ENCODE measurements around the gene DPF3. TPM values are rescaled to one million over a fixed set of nuclear protein-coding genes. Genes with fewer than 3 reads are reported as not detected.

Gene DPF3
- total RNA-seq, 1 donor from 2014 or later = 12.4 TPM

DNA sequence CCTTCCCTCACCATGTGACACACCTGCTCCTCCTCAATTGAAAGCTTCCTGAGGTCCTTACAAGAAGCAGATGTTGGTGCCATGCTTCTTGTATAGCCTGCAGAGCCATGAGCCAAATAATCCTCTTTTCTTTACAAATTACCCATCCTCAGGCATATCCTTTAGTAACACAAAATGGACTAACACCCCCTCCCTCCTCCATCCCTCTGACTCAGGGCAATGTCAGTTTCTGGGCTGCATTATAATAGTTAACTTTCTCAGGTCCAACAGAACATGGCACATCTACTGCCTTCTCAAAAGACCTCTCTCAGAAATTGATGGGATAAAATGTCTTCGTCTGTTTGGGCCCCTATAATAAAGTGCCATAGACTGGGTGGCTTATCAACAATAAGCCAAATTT lies 287.0 kb downstream of the DPF3 start:
- intact Hi-C loops (cut with micrococcal nuclease) = no loop called here

DNA sequence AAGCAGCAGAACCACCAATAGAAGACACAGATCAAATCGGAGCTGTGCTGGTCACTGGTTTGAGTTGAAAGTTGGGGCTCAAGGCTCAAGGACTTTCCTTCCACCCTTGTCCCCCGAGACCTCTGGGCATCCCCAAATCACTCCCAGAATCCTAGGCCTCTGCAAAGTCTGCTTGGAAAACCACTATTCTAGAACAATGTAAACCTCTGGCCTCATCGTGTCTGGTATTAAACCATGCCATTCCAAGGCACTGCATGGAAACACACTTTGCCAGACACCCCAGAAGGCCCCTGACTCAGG lies 288.0 kb downstream of the DPF3 start:
- intact Hi-C loops (cut with micrococcal nuclease) = no loop called here

DNA sequence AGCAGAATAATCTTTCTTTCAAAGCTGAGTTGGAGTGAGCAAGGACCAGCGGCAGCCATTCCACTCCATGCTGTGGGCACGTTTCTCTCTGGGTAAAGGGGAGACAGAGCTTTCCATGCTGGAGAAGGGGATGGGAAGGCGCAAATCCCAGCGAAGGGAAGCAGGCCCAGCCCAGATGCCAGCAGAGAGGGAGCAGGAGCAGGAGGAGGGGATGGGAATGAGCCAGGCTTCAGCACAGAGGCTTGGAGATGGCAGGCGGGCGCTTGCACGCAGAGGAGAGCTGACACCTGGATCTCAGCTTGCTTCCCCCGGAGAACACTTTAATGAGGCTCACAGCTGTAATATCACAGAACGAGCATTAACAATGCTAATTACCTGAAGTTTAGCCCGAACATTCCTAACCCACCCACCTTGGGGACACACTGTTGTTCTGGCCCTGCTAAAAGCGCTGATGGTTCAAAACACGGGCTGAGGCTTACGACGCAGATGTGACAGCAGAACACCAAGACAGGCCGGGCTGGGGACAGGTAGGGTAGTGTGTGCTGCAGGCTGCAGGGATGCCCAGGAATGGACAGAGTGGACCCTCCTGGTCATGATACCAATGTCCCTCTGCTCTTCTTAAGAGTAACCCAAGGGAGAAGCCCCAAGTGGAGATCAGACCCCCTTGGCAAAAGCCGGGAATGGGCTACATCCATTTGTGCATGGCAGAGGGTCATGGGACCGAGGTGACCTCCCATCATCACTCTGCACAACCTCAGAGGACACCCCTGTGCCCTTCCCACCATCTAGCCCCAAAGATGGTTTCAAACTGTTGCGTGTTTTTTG lies 288.6 kb downstream of the DPF3 start:
- intact Hi-C loops (cut with micrococcal nuclease) = no loop called here

DNA sequence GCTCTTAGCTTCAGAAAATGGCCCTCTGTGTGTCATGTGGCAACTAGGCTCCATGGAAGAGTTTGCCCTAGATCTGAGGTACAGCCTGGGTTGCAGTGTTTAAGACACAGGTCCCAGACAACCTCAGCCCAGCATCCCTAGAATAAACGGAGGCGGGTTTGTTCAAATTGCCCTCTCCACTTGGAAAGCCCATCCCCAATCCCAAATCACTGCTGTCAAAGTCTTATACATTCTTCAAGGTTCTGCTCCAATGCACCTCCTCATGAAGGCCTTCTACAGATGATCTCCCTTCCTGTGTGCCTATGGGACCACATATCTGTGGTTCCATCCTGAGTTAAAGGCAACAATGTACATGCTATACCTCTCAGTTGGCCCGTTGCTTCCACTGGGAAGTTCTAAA lies 289.8 kb downstream of the DPF3 start:
- intact Hi-C loops (cut with micrococcal nuclease) = no loop called here

DNA sequence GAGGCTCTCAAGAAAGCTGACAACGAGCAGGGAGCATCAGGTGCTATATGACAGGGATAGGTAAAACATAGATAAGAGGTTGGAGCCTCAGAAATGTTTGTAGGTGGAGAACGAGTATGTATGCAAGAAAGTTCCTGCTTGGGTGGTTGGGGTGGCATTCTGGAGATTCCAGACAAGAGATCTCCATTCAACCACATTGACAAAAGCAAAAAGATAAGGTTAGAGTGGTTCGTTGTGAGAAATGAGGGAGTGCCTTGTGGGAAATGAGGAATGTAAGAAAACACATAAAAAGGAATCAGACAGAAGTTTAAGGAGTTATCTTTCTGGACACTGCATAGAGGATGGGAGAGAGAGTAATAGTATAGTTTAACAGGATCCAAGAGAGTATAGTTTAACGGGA lies 290.3 kb downstream of the DPF3 start:
- intact Hi-C loops (cut with micrococcal nuclease) = no loop called here

DNA sequence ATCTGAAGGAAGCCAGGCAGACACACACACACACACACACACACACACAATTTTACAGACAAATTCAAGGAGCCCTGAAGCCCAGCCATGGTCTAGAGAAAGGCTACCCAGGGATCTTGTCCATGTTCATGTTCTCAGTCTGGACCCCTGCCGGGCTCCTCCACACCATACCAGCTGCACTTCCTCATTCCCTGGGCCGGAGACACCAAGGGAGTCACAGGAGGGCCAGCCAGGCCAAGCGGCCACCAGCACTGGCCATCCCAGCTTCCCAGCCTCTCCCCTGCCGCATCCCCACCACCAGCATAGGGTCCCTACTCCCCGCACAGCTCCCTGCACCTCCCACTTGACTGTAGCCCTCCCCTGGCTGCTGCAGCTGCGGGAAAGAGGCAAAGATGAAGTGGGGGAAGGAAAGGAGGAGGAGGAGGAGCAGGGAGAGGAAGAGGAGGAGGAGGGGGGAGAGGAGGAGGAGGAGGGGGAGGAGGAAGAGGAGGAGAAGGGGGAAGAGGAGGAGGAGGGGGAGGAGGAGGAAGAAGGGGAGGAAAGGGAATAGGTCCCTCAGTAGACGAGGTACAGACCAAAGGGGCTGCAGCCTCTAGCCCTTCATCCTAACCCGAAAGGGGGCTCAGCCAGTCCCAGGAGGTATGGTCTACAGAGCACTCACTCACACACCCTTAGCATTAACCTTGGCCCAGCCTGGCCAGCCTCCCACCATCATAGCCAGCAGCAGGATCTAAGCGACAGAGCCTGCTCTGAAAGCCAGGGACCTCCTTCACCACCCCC lies 293.2 kb downstream of the DPF3 start:
- intact Hi-C loops (cut with micrococcal nuclease) = no loop called here

DNA sequence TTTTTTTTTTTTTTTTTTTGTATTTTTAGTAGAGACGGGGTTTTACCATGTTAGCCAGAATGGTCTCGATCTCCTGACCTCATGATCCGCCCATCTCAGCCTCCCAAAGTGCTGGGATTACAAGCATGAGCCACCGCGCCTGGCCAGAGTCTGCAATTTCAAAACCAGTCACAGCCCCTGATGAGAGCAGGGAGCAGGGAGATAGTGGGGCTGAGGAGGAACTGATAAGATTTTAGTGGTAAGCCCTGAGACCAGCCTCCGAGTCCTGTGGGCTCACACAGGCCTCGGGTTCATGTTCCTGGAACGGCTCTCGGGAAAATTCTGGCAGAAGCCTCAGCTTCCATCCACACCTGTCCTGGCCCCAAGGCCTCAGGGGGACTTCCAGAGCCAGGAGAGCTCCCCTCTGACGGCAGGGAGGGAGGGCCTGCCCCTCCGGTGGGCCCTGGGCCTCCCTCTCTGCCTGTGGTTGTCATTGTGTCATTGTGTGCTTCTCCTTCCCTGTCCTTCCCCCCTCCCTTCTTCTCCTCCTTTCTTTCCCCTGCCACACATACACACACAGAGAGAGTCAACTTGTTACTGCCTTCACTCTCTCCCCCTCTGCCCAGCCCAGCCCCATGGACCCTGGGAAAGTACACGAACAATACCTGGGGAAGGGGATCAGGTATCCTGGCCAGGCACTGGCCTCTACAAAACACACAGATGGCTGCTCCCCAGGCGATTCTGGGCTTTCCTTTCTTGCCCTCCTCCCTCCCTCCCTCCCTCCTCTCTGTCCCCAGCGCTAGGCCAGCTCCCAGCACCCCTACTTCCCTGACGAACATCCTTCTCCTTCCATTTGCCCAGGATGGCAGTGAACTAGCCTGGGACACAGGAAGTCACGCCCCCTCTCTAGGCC lies 294.1 kb downstream of the DPF3 start:
- intact Hi-C loops (cut with micrococcal nuclease) = no loop called here

DNA sequence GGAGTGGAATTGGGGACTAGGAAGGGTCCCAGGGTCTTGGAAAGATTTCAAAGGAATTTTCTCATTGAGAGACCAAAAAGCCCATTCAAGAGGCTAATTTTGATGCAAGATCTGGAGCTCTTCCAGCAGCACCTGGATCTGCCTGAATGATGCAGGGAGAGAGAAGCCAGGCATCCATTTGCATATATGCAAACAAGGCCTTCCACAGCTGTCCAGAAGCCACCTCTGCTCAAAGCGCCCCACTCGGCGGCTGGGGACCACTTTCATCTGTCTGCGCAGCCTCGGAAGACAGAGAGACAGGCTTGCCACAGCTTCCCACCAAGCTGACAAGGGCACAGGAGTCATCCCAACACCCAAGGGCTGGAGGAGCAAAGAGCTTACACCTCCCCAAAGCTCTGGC lies 295.6 kb downstream of the DPF3 start:
- intact Hi-C loops (cut with micrococcal nuclease) = no loop called here

DNA sequence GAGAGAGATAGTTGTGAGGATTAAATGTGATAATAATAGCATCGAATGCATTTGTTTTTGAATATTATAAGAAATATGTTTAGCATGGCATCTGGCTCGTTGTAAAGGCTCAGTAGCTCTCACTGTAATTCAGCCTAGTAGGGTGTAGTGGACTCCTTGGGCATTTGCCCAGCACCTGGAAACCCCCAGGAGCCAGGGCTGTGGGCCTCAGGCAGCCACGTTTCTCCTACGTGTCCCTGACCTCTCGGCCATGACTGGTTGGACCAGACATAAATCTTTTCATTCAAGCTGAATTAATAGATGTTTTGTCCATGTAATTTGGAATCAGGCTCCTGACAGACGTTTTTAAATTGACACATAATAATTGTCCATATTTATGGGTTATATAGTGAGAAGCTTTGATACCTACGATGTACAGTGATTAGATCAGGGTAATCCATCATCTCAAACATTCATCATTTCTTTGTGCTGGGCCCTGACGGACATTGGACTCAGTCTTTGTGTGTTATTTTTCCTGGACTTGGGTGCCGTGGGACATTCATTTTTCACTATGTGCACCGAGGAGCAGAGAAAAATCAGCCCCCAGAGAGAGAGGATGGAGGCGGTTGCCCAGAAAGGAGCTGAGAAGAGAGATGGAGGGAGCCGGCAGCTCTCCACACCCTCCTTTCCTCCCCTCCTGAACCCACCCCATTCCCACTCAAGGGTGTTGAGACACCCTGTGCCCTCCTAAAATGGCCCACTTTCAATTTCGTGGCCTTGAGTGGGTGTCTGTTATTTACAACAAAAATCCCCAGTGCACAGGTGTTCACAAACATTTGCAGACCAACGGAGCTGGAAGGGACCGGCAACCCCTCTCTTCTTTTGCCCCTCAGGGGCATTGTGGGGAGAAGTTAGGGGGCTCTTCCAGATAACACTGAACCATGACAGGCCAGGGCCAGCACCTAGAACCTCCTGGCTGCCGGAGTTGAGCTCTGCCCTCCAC lies 296.4 kb downstream of the DPF3 start:
- intact Hi-C loops (cut with micrococcal nuclease) = no loop called here

DNA sequence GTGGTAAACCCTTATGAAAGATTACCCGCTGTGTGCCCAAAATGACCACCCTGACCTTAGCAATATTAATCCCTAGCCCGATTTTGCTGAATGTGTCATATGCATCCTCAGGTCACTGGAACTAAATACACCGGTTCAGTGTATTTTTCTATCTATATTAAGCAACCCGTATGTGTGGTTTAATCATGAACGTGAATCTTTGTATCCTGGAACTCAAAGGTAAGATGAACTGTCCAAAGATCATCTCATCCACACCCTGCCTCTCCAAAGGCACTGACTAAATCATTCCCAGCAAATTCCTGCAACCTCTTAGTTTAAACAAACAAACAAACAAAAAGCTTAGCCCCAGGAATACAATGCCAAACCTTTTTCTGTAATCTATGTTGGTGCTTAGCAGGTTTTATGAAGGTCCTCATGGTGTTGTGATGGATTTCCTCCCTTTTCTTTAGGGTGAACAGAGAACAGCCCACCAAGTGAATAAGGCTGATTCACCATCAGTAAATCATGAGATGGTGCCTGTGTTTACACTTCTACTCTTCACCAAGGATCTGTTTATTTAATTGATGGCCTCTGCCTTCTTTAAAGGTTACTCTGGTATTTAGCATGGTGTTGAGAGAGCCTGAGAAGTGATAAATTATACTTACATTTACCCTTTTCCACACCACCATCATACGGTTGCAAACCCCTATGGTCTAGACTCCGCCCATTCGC lies 298.6 kb downstream of the DPF3 start:
- intact Hi-C loops (cut with micrococcal nuclease) = loop anchor here (2.0 kb wide), 2 partner anchors 119 to 205 kb away; no protein-coding TSS in a partner anchor

DNA sequence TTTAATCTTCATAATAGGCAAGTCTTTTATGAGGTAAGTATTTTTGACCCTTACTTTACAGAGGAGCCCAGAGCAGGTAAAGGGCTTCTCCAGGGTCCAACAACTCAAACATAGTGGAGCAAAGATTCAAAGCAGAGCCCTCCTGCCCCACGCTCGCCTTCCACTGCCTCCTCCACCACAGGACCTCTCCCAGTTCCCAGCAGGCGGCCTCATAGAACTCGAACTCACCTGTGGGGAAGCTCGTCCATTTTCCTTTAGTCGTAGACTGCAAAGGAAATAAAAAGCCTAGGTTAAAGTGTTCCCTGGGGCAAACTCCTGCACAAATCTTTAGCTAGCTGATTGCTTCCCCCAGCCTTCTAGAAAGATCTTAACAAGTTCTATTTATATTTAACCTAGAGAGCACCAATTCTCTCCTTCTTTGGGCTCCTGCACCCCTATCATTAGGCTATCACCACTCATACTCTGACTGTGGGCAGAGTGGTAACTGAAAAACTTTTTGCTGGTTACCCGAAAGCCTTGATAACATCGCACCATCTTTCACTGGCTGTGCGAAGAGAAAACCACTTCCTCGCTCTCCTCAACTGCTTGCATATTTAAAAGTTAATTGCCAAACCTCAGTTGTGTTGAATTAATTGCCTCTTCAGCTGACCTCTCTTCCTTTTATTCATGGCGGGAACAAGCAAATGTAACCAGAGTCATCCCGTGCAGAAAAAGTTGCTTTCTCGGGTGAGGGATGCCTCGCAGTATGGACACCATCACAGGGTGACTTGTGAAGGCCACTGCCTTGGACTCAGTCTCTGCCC lies 299.6 kb downstream of the DPF3 start:
- intact Hi-C loops (cut with micrococcal nuclease) = loop anchor here (1.0 to 2.0 kb wide), 6 partner anchors 59 to 300 kb away; partner anchors contain the start of gene DPF3

DNA sequence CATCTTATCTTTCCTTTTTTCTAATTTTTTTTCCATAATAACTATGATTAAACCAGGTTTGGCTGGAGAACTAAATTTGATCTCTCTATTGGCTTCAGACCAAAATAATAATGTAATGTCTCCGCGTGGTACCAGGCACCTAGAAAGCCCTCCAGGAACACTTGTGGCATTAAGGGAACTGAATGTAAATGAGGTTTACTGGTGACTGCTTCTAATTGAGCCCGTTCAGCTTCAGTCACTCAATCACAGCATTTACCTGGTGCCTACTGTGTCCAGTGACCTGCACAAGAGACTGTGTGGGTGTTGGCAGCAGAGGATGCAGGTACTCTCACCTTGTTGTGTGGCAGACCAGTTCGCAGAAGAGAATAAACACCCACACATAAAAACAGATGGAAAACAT lies 302.5 kb downstream of the DPF3 start:
- intact Hi-C loops (cut with micrococcal nuclease) = loop anchor here (2.0 kb wide), 1 partner anchor 313 kb away; no protein-coding TSS in a partner anchor

DNA sequence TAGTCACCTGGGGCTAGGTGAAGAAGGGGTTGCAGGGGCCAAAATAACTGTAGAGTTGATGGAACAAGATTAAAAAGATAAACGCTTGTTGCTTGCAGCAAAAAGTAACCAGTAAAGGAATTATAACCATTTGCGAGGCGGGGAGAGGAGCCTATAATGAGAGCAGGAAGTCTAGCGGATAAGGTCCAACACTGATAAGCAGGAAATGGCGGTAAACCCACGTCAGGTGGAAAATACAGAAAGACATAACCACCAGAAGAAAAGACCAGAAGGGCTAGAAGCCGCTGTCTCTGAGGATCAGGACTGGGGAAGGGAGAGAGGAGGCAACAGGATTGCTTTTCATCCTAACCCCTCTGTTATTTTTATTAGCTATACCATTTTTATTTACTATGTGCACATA lies 303.3 kb downstream of the DPF3 start:
- intact Hi-C loops (cut with micrococcal nuclease) = loop anchor here (1.0 to 2.0 kb wide), 2 partner anchors 71 to 314 kb away; no protein-coding TSS in a partner anchor

DNA sequence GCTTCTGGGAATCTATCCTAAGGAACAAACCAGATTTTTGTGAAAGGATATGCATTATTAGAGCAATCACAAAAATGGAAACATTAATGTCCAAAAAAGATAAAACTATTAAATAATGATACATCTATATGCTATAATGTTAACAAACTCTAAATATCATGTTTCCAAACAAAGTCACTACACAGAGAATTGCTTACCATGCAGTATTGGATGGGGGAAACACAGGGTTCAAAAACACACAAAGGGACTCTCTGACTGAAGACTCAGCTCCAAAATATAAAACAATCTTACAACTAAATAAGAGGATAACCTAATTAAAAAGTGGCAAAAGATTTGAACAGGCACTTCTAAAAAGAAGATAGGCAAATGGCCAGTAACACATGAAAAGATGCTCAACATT lies 304.2 kb downstream of the DPF3 start:
- intact Hi-C loops (cut with micrococcal nuclease) = loop anchor here (1.0 to 2.0 kb wide), 2 partner anchors 70 to 315 kb away; no protein-coding TSS in a partner anchor

DNA sequence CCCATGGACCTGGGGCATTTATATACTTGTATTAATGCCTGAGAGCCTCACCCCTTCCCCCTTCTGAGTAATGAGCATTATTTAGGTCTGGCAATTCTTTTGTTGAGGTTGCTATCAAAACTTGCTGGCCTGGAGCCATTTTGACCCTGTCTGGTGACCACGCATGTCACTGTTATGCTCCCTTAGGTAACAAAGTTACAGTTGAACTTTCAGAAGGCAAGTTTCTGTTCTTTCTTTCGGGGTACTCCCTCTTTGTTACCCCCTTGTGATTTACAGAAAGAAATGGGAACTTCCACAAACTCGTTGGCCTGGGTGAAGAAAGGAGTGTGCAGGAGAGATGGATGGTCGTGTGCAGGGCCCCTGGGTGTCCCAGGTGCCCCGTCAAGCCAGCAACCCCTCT lies 305.4 kb downstream of the DPF3 start:
- intact Hi-C loops (cut with micrococcal nuclease) = no loop called here

DNA sequence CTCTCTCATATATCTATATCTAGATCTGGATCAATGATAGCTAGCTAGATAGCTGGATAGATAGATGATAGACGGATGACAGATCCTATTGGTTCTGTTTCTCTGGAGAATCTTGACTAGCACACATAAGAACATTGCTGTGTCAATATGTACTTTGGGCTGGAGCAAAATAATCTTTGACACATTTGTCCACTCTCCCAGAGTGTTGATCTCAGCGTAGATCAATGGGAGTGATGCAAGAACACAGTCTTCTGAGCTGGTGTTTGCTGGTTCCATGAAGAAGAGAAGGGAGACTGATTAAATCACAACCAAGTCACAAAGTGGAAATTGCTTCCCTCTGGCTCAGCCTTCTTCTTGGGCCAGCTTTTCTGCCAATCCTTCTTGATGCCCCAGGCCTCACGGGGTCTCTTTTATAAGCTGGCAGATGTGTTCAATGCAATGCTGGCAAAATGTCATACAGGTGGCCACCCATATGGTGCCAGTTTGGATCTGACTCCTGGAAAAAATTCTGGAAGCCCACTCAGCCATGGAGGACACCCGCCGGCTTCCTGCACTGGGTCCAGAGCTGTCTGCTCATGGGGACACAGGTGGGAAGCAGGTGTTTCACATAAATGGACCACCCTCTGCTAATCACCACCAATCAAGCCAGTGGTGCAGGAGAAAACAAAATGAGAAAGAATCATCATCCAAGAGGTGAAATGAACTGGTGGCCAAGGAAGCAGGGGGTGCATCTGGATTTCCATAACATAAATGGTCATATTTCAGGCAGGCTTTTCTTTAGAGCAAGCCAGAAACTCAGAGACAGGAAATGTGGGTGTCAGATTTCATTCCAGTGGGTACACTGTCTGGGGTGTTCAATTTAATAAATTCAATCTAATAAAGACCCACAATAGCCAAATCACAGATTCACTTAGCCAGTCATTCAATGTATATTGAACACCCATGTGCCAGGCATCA lies 310.3 kb downstream of the DPF3 start:
- intact Hi-C loops (cut with micrococcal nuclease) = no loop called here

DNA sequence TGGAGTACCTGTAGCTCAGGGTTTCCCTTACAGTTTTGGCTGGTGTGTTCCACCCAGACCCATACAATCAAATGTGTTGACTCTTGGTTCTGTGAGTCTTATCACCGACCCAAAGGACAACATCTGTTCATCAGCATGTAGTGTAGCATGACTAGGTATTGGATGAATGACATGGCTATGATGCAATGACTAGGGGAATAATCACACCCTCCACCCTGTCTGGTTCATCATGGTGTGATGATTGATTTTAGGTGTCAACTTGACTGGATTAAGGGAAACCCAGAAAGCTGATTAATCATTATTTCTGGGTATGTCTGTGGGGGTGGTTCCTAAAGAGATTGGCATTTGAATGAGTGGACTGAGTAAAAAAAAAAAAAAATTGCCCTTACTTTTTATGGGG lies 311.3 kb downstream of the DPF3 start:
- intact Hi-C loops (cut with micrococcal nuclease) = no loop called here

DNA sequence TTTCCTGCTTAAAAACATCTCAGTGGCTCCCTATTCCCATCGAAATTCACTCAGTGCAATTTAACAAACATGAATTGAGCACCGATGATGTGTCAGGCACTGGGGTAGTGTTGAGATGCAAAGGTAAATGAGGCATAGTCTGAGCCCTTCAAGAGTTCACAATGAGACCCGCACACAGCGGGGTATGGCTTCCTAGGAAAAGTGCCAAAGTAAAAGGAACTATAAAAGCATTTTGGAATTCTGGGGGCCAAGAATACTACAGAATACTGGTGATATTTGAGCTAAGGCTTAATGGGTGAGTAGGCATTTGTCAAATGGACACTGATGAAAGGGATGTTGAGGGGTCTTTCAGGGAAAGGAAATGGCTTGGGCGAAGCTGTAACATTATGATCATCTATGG lies 315.4 kb downstream of the DPF3 start:
- intact Hi-C loops (cut with micrococcal nuclease) = no loop called here

Measured in T-helper 1 cell treated with Interleukin-12 subunit alpha and Interleukin-12 subunit beta and Interleukin-4 antibody, amounts not matched to agents 30 ng/mL and 1 ng/mL, for 36 hours (primary cell).